Esophagus (tissue), 2 donors: ENCODE data around the gene DGKZ. TPM values are rescaled to one million over a fixed set of nuclear protein-coding genes. Genes with fewer than 3 reads are reported as not detected.

Experiments
- H3K27ac ChIP-seq, 2 donors: one replicate each; pipeline ENCODE4 v1.5.1; 2013; ENCODE audit warnings: low read depth in 2 of 2, mild to moderate bottlenecking in 2 of 2, inconsistent platforms in 1 of 2, low read length in 1 of 2, moderate library complexity in 1 of 2
- H3K27me3 ChIP-seq, 2 donors: one replicate each; pipeline ENCODE4 v1.6.1; 2013; ENCODE audit warnings: low read length in 2 of 2, control low read depth in 1 of 2, mild to moderate bottlenecking in 1 of 2; ENCODE audit not compliant: insufficient read depth in 2 of 2, control insufficient read depth in 1 of 2
- H3K36me3 ChIP-seq, 2 donors: one replicate each; pipeline ENCODE4 v1.6.1; 2013; ENCODE audit warnings: low read length in 1 of 2; ENCODE audit not compliant: control insufficient read depth in 2 of 2, insufficient read depth in 2 of 2
- H3K4me1 ChIP-seq, 2 donors: one replicate each; pipeline ENCODE4 v1.6.1; 2013; ENCODE audit warnings: low read length in 1 of 2; ENCODE audit not compliant: control insufficient read depth in 2 of 2, insufficient read depth in 2 of 2
- H3K4me3 ChIP-seq, 2 donors: one replicate each; pipeline ENCODE4 v1.5.1; 2013; ENCODE audit warnings: low read length in 2 of 2, mild to moderate bottlenecking in 2 of 2, low read depth in 1 of 2, moderate library complexity in 1 of 2
- H3K9me3 ChIP-seq, 2 donors: one replicate each; pipeline ENCODE4 v1.6.1; 2013; ENCODE audit warnings: mild to moderate bottlenecking in 2 of 2, low read depth in 1 of 2, low read length in 1 of 2, moderate library complexity in 1 of 2; ENCODE audit not compliant: control insufficient read depth in 2 of 2, insufficient read depth in 1 of 2
- WGBS, 2 donors: extraction: QIAGEN DNeasy Blood & Tissue Kit; methylation state at CpG; one replicate each; pipeline ENCODE4 v1.1.7; 2013; 5-methylcytosine and 5-hydroxymethylcytosine counted together
- polyA plus RNA-seq, 2 donors: library from polyadenylated mRNA; stranded (reverse); fragments of 200-250 nt; gene quantifications; one replicate each; pipeline ENCODE4 v1.2.3, GENCODE V29; 2013
- donor health status: healthy with polysubstance abuse.
- donor health status: Bipolar disorder and iron deficiency.

The DGKZ gene
- polyA plus RNA-seq, 2 donors = 27.3 to 36.6 TPM

- Histone ChIP-seq H3K27me3 (no peaks in the 10 kb centered on the region), H3K27ac (no peak overlapping the region), H3K36me3 (peaks cover 7 to 22% of the 10 kb centered on the region in 2 donors), H3K4me1 (no peaks in the 10 kb centered on the region), H3K9me3 (no peaks in the 10 kb centered on the region), H3K4me3 (no peak overlapping the region)
- 83 to 90% methylated on average over 8 of the region's 8 CpGs for WGBS, 2 donors
Observed at GRCh38 chr11:46421257-46421880, 74.1 kb downstream of the DGKZ start.

- H3K27me3 ChIP-seq = no peaks in the 10 kb centered on the region
- WGBS, 2 donors = 72 to 75% methylated on average over 7 of the region's 7 CpGs
- no peaks in the 10 kb centered on the region for H3K4me1 ChIP-seq
- H3K4me3 ChIP-seq = no peak overlapping the region
- H3K27ac ChIP-seq = no peak overlapping the region
- H3K36me3 ChIP-seq = peaks cover 7 to 17% of the 10 kb centered on the region in 2 donors
- H3K9me3 ChIP-seq = no peaks in the 10 kb centered on the region
Observed at GRCh38 chr11:46422588-46422987, 75.3 kb downstream of the DGKZ start.

DNA sequence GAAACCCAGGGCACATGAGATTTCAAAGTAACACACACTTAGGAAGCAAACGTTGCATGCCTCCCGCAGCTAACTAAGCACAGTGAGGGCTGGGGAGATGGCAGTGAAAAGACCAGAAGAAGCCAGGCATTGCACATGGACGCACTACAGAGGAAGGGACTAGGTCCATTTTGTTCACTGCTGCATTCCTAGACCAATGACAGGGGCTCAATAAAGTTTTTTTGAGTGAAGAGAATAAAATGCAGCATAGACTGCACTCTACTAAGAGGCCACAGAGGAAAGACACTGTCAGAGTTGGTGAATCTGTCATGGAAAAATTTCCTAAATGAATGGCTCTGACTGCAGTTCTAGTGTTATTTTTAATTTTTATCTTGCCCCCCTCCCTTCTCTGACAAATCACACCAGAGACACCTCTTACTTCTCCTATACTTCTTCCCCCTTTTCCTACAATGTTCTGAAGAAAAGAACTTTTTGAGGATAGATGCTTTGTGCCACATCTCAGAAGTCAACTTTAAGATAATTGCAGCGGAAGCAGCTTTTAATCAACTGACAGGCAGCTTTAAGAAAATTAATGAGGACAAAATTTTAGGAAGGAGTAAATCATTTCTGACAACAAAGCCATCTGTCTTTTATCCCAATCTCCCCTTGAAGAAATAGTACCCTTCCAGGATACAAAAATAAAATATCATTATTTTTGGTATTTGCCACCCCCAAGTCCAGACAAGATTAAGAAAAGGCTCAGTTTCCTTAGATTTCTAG, 79.1 kb downstream of the DGKZ start:
- WGBS, 2 donors = 83 to 88% methylated on average over 4 of the region's 4 CpGs
- Histone ChIP-seq H3K27me3 (no peaks in the 10 kb centered on the region), H3K4me3 (no peak overlapping the region), H3K9me3 (no peaks in the 10 kb centered on the region), H3K27ac (no peak overlapping the region), H3K4me1 (no peaks in the 10 kb centered on the region), H3K36me3 (peaks cover 3 to 9% of the 10 kb centered on the region in 2 donors)

- no peaks in the 10 kb centered on the region for H3K9me3 ChIP-seq
- 90 to 91% methylated on average over 9 of the region's 9 CpGs for WGBS, 2 donors
- no peak overlapping the region for H3K4me3 ChIP-seq
- peaks cover 0 to 3% of the 10 kb centered on the region in 2 donors for H3K36me3 ChIP-seq
- H3K27ac ChIP-seq = no peak overlapping the region
- H3K27me3 ChIP-seq = no peaks in the 10 kb centered on the region
- no peaks in the 10 kb centered on the region for H3K4me1 ChIP-seq
Observed at GRCh38 chr11:46427364-46427763, 80.1 kb downstream of the DGKZ start.

GRCh38 chr11:46429717-46430116, 82.5 kb downstream of the DGKZ start:
- Histone ChIP-seq H3K4me1 (no peaks in the 10 kb centered on the region), H3K4me3 (no peak overlapping the region), H3K9me3 (no peaks in the 10 kb centered on the region), H3K27ac (no peak overlapping the region), H3K36me3 (peaks cover 7 to 15% of the 10 kb centered on the region in 2 donors), H3K27me3 (no peaks in the 10 kb centered on the region)
- 79 to 80% methylated on average over 3 of the region's 3 CpGs for WGBS, 2 donors

Other genes starting within 250 kb of the DGKZ start
- gene PHF21A, start 226.0 kb upstream of the DGKZ start, polyA plus RNA-seq = 10 to 100 TPM in 1 of 2 donors, 1 to 10 TPM in 1; 8.8 to 14.0 TPM
- gene CREB3L1, start 69.8 kb upstream of the DGKZ start, polyA plus RNA-seq = under 1 TPM; 0.31 to 0.60 TPM
- gene MDK, start 34.2 kb downstream of the DGKZ start, polyA plus RNA-seq = 10 to 100 TPM; 19.9 to 24.3 TPM
- gene CHRM4, start 44.3 kb downstream of the DGKZ start, polyA plus RNA-seq = under 1 TPM in 1 of 2 donors, not detected in 1; 0.02 TPM
- 10 to 100 TPM in 1 of 2 donors, 1 to 10 TPM in 1; 9.0 to 11.2 TPM for gene AMBRA1, start 246.6 kb downstream of the DGKZ start, polyA plus RNA-seq